Measurements from ENCODE around the gene TSPAN18.
A peak's percentile ranks its signal among the peaks of the same experiment; 100 is the strongest.

TSPAN18 gene

DNA sequence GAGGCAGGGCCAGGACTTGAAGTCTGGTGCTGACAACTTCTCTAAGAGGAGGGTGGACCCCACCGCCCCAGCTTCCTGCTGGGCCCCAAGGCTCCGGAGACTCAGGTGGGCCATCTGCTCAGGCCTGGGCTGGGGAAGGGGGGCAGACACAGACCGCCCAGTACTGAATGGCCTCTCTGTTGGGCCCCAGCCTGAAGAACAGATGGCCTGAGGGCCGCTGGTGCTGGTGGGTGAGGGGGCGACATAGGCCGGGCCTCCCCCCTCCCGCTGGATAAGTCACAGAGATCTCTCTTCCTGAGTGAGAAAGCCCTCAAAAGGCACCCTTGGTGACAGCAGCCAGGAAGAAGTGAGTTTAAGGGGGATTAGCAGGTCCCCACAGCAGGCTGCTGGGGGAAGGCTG, 236.4 kb downstream of the TSPAN18 start:
- H2BK5ac ChIP-seq (ENCODE audit: low read length): peak overlapping the region; percentile 95

DNA sequence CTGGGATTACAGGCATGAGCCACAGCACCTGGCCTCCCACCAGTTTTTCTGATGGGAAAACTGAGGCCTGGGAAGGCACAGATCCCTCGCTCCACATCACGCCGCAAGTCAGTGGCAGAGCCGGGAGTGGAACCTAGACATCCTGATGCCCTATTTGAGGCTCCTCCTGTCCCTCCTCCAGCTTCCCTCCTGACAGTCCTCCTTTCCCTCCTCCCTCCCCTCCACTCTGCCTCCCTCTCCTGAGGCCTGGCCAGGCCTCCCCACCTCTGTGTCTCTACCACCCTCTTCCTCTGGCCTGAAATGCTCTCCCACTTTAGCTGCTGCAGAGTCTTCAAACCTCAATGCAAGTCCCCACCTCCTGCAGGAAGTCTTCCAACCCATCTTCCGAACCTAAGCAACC, 237.2 kb downstream of the TSPAN18 start:
- peaks cover 0 to 45% (median 0%) of the 10 kb centered on the region in 3 experiments for H3K27me3 ChIP-seq (ENCODE audit: control insufficient read depth in 3 of 3, insufficient read depth in 3 of 3, low read depth in 1 of 3, low read length in 3 of 3)
- H3K9ac ChIP-seq (ENCODE audit: low read depth, low read length, poor library complexity): peak overlapping the region; percentile 78
- peak overlapping the region; percentile 21 for H3K4me2 ChIP-seq (ENCODE audit: insufficient read depth, low read length, poor library complexity, severe bottlenecking)
- no CpG with 5 or more reads among the region's 5 CpGs for WGBS, 2 donors (ENCODE audit: extremely low coverage in 2 of 2, insufficient read length in 2 of 2, insufficient replicate concordance in 1 of 2)
- H3K9me3 ChIP-seq (replicated peaks in 1 of 2; ENCODE audit: control insufficient read depth in 2 of 2, insufficient read depth in 1 of 2, low read depth in 1 of 2, low read length in 2 of 2): no peaks in the 10 kb centered on the region
- no peak overlapping the region for H4K8ac ChIP-seq (ENCODE audit: low read depth, low read length)
- H2AK5ac ChIP-seq (ENCODE audit: low read depth, low read length): peak overlapping the region; percentile 58
- H2BK15ac ChIP-seq (ENCODE audit: low read length): no peak overlapping the region
- peak overlapping the region; percentile 96 for H3K27ac ChIP-seq (replicated peaks; ENCODE audit: low read length)
- no peak for DNase-seq (ENCODE audit: low spot score)
- H3K4ac ChIP-seq (ENCODE audit: low read length): peak overlapping the region; percentile 27
- H3K79me1 ChIP-seq (ENCODE audit: low read depth, low read length): no peaks in the 10 kb centered on the region
- peaks cover 0 to 44% of the 10 kb centered on the region in 2 donors for H3K4me1 ChIP-seq (ENCODE audit: control insufficient read depth in 2 of 2, insufficient read depth in 1 of 2, low read depth in 1 of 2, low read length in 2 of 2)
- H2BK12ac ChIP-seq (ENCODE audit: low read length): no peak overlapping the region
- peak overlapping the region; percentile 95 for H2BK5ac ChIP-seq (ENCODE audit: low read length)
- no peak overlapping the region for H3K4me3 ChIP-seq (ENCODE audit: low read length in 2 of 2)
- H3K36me3 ChIP-seq (replicated peaks in 1 of 2; ENCODE audit: control insufficient read depth in 2 of 2, insufficient read depth in 2 of 2, low read length in 2 of 2): no peaks in the 10 kb centered on the region
- H3K23ac ChIP-seq (ENCODE audit: low read depth, low read length, poor library complexity): peak overlapping the region; percentile 58
- peak overlapping the region; percentile 25 for H3K14ac ChIP-seq (ENCODE audit: low read length)
- H4K91ac ChIP-seq (ENCODE audit: low read depth, low read length, poor library complexity): peak overlapping the region; percentile 34
- H2AFZ ChIP-seq (ENCODE audit: low read length): no peak overlapping the region
- peak overlapping the region; percentile 94 for H3K18ac ChIP-seq (ENCODE audit: low read length)
- H2BK120ac ChIP-seq (ENCODE audit: low read depth, low read length): peak overlapping the region; percentile 84

More for the DNA sequence above, 236.4 kb downstream of the TSPAN18 start:
- Histone ChIP-seq H2AFZ (ENCODE audit: low read length) (no peak overlapping the region), H2AK5ac (ENCODE audit: low read depth, low read length) (peak overlapping the region; percentile 36), H4K8ac (ENCODE audit: low read depth, low read length) (no peak overlapping the region), H3K36me3 (replicated peaks in 1 of 2; ENCODE audit: control insufficient read depth in 2 of 2, insufficient read depth in 2 of 2, low read length in 2 of 2) (no peaks in the 10 kb centered on the region), H2BK120ac (ENCODE audit: low read depth, low read length) (peak overlapping the region; percentile 16), H3K4me1 (ENCODE audit: control insufficient read depth in 2 of 2, insufficient read depth in 1 of 2, low read depth in 1 of 2, low read length in 2 of 2) (peaks cover 0 to 44% of the 10 kb centered on the region in 2 donors), H3K4me2 (ENCODE audit: insufficient read depth, low read length, poor library complexity, severe bottlenecking) (no peak overlapping the region), H3K79me1 (ENCODE audit: low read depth, low read length) (no peaks in the 10 kb centered on the region), H3K4ac (ENCODE audit: low read length) (no peak overlapping the region), H3K14ac (ENCODE audit: low read length) (no peak overlapping the region), H2BK12ac (ENCODE audit: low read length) (peak overlapping the region; percentile 91), H3K18ac (ENCODE audit: low read length) (peak overlapping the region; percentile 89), H3K4me3 (ENCODE audit: low read length in 2 of 2) (no peak overlapping the region), H3K23ac (ENCODE audit: low read depth, low read length, poor library complexity) (no peak overlapping the region), H2BK15ac (ENCODE audit: low read length) (peak overlapping the region; percentile 18), H3K9me3 (replicated peaks in 1 of 2; ENCODE audit: control insufficient read depth in 2 of 2, insufficient read depth in 1 of 2, low read depth in 1 of 2, low read length in 2 of 2) (no peaks in the 10 kb centered on the region), H3K9ac (ENCODE audit: low read depth, low read length, poor library complexity) (no peak overlapping the region), H3K27me3 (ENCODE audit: control insufficient read depth in 3 of 3, insufficient read depth in 3 of 3, low read depth in 1 of 3, low read length in 3 of 3) (peaks cover 0 to 53% (median 0%) of the 10 kb centered on the region in 3 experiments), H3K27ac (replicated peaks; ENCODE audit: low read length) (peak overlapping the region; percentile 80), H4K91ac (ENCODE audit: low read depth, low read length, poor library complexity) (peak overlapping the region; percentile 48)
- no peak for DNase-seq (ENCODE audit: low spot score)
- no CpG with 5 or more reads among the region's 7 CpGs for WGBS, 2 donors (ENCODE audit: extremely low coverage in 2 of 2, insufficient read length in 2 of 2, insufficient replicate concordance in 1 of 2)

- no CpG with 5 or more reads among the region's 9 CpGs for WGBS, 2 donors (ENCODE audit: extremely low coverage in 2 of 2, insufficient read length in 2 of 2, insufficient replicate concordance in 1 of 2)
- H2BK5ac ChIP-seq (ENCODE audit: low read length): peak overlapping the region; percentile 95
- no peak overlapping the region for H2BK12ac ChIP-seq (ENCODE audit: low read length)
- peak overlapping the region; percentile 1 for H2BK120ac ChIP-seq (ENCODE audit: low read depth, low read length)
- H2BK15ac ChIP-seq (ENCODE audit: low read length): no peak overlapping the region
- H3K27me3 ChIP-seq (ENCODE audit: control insufficient read depth in 3 of 3, insufficient read depth in 3 of 3, low read depth in 1 of 3, low read length in 3 of 3): peaks cover 0 to 43% (median 0%) of the 10 kb centered on the region in 3 experiments
- H3K23ac ChIP-seq (ENCODE audit: low read depth, low read length, poor library complexity): no peak overlapping the region
- H3K9ac ChIP-seq (ENCODE audit: low read depth, low read length, poor library complexity): no peak overlapping the region
- H3K4me1 ChIP-seq (ENCODE audit: control insufficient read depth in 2 of 2, insufficient read depth in 1 of 2, low read depth in 1 of 2, low read length in 2 of 2): peaks cover 0 to 42% of the 10 kb centered on the region in 2 donors
- H3K4me2 ChIP-seq (ENCODE audit: insufficient read depth, low read length, poor library complexity, severe bottlenecking): peak overlapping the region; percentile 22
- no peaks in the 10 kb centered on the region for H3K9me3 ChIP-seq (replicated peaks in 1 of 2; ENCODE audit: control insufficient read depth in 2 of 2, insufficient read depth in 1 of 2, low read depth in 1 of 2, low read length in 2 of 2)
- no peak overlapping the region for H3K4ac ChIP-seq (ENCODE audit: low read length)
- H3K4me3 ChIP-seq (ENCODE audit: low read length in 2 of 2): no peak overlapping the region
- H4K8ac ChIP-seq (ENCODE audit: low read depth, low read length): peak overlapping the region; percentile 4
- peak overlapping the region; percentile 38 for H2AK5ac ChIP-seq (ENCODE audit: low read depth, low read length)
- H3K18ac ChIP-seq (ENCODE audit: low read length): peak overlapping the region; percentile 0
- no peak overlapping the region for H2AFZ ChIP-seq (ENCODE audit: low read length)
- H3K14ac ChIP-seq (ENCODE audit: low read length): no peak overlapping the region
- no peaks in the 10 kb centered on the region for H3K79me1 ChIP-seq (ENCODE audit: low read depth, low read length)
- peak overlapping the region; percentile 96 for H3K27ac ChIP-seq (replicated peaks; ENCODE audit: low read length)
- no peak for DNase-seq (ENCODE audit: low spot score)
- H4K91ac ChIP-seq (ENCODE audit: low read depth, low read length, poor library complexity): no peak overlapping the region
- no peaks in the 10 kb centered on the region for H3K36me3 ChIP-seq (replicated peaks in 1 of 2; ENCODE audit: control insufficient read depth in 2 of 2, insufficient read depth in 2 of 2, low read length in 2 of 2)
Measured at GRCh38 chr11:44964526-44965209, 237.9 kb downstream of the TSPAN18 start.

DNA sequence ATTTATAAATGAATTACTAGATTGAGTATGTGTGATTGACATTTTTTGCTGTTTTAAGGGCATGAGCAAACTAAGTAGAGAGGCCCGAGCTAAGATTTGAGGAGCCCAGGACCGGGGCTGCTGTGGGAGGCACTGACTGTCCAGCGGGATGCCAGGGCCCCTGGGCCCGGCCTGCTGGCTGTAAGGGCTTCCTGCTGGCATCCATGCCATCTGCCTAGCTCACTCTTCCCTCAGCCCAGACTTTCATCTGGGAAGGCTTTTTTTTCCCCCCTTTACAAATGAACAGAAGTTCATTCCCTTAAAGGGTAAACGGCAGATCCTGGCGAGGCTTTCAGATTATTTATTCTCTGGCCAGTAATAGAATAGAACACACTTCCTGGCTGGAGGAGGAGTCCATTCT, 239.9 kb downstream of the TSPAN18 start:
- no CpG with 5 or more reads among the region's 6 CpGs for WGBS, 2 donors (ENCODE audit: extremely low coverage in 2 of 2, insufficient read length in 2 of 2, insufficient replicate concordance in 1 of 2)
- Histone ChIP-seq H4K91ac (ENCODE audit: low read depth, low read length, poor library complexity) (no peak overlapping the region), H3K4me1 (ENCODE audit: control insufficient read depth in 2 of 2, insufficient read depth in 1 of 2, low read depth in 1 of 2, low read length in 2 of 2) (peaks cover 0 to 30% of the 10 kb centered on the region in 2 donors)

More for the DNA sequence above, 239.9 kb downstream of the TSPAN18 start:
- Histone ChIP-seq H3K14ac (ENCODE audit: low read length) (no peak overlapping the region), H3K23ac (ENCODE audit: low read depth, low read length, poor library complexity) (no peak overlapping the region), H3K79me1 (ENCODE audit: low read depth, low read length) (no peaks in the 10 kb centered on the region), H3K9me3 (replicated peaks in 1 of 2; ENCODE audit: control insufficient read depth in 2 of 2, insufficient read depth in 1 of 2, low read depth in 1 of 2, low read length in 2 of 2) (no peaks in the 10 kb centered on the region), H2AFZ (ENCODE audit: low read length) (no peak overlapping the region), H3K18ac (ENCODE audit: low read length) (peak overlapping the region; percentile 74), H3K36me3 (replicated peaks in 1 of 2; ENCODE audit: control insufficient read depth in 2 of 2, insufficient read depth in 2 of 2, low read length in 2 of 2) (no peaks in the 10 kb centered on the region), H2BK15ac (ENCODE audit: low read length) (peak overlapping the region; percentile 76), H3K27ac (replicated peaks; ENCODE audit: low read length) (no peak overlapping the region), H2BK5ac (ENCODE audit: low read length) (peak overlapping the region; percentile 76), H3K4me2 (ENCODE audit: insufficient read depth, low read length, poor library complexity, severe bottlenecking) (no peak overlapping the region), H3K4ac (ENCODE audit: low read length) (no peak overlapping the region), H3K27me3 (ENCODE audit: control insufficient read depth in 3 of 3, insufficient read depth in 3 of 3, low read depth in 1 of 3, low read length in 3 of 3) (peaks cover 0 to 55% (median 0%) of the 10 kb centered on the region in 3 experiments), H2AK5ac (ENCODE audit: low read depth, low read length) (no peak overlapping the region), H4K8ac (ENCODE audit: low read depth, low read length) (no peak overlapping the region), H3K9ac (ENCODE audit: low read depth, low read length, poor library complexity) (no peak overlapping the region), H2BK12ac (ENCODE audit: low read length) (no peak overlapping the region), H2BK120ac (ENCODE audit: low read depth, low read length) (peak overlapping the region; percentile 78), H3K4me3 (ENCODE audit: low read length in 2 of 2) (no peak overlapping the region)
- no peak for DNase-seq (ENCODE audit: low spot score)
